ENCODE data around the gene FOXP2.
"Not testable (repeated sequence)": the region's sequence is repeated elsewhere in the genome, so short reads cannot be mapped to it uniquely, and the experiment has no call there.

FOXP2 gene

DNA sequence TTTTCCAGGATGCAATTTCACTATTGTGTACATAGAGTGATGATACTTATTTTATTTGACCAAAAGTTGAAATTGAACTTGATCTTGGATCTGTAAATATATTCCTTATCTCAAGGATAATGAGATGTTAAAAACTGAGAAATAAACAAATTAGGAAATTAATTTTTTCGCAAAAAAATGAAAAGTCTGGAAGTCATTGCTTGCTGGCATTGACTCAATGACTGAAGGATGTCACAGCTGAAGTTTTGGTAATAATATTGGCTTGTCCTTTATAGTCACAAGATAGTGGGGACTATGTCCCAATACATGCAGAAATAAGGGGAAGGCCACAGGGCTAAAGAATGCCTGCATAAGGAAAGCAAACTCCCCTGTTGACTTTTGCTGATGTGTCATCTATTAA, 92.8 kb downstream of the FOXP2 start:
- DNase-seq = no peak

DNA sequence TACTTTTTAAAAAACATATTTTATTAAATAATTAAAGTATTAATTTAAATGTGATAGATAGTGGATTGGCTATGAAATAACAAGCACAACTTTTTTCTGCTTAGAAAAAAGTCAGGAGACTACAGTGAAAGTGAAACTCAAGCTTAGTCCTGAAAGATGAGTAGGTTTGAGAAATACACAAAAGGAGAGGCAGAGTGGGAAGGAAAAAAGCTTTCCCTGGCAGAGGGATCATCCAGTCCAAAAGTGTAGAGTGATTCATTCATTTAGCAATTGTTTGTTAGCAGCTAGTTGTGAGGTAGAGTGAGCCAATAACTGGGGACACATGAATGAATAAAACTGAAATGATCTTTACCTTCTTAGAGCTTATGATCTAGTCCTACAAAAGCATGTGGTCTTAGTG, 93.5 kb downstream of the FOXP2 start:
- no peak for DNase-seq

DNA sequence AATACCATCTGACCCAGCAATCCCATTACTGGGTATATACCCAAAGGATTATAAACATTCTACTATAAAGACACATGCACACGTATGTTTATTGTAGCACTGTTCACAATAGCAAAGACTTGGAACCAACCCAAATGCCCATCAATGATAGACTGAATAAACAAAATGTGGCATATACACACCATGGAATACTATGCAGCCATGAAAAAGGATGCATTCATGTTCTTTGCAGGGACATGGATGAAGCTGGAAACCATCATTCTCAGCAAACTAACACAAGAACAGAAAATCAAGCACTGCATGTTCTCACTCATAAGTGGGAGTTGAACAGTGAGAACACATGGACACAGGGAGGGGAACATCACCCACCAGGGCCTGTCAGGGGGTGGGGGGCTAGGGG, 96.2 kb downstream of the FOXP2 start:
- DNase-seq = not testable (repeated sequence)

DNA sequence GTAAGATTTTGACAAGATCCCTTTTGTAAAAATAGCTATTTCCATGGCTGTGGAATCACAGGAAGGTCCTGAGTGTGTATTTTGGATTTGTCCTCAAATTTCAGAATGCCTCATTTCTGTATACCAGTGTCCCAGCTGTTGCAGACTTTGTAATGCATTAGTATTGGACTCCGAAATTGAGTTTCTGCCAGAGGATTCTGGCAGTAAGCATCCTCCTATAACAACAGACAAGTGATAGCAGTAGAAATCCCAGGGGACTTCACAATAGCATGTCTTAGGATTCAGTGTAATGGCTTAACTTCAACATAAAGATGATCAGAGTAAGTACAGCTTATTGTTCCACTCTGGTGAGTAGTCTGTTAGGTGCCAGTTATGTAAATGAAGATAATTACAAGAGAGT, 104.6 kb downstream of the FOXP2 start:
- no peak for DNase-seq

DNA sequence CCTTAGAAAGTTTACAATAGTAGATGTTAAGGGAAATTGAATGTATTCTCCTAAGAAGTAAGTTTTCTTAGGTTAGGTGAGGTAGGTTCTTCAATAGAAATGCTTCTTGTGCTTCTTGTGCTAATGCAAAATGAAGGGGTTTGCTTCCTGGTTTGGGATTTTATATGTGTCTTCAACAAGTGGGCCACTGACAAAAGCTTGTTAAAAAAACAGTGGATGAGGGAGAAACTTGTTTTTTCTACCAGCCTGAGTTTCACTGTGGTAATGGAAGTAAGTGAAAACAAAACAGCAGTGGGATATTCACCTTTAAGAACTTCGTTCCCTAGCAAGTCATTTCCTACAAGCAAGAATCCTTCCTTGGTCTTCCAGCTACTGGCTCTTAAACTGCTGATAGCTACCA, 107.5 kb downstream of the FOXP2 start:
- DNase-seq = no peak

DNA sequence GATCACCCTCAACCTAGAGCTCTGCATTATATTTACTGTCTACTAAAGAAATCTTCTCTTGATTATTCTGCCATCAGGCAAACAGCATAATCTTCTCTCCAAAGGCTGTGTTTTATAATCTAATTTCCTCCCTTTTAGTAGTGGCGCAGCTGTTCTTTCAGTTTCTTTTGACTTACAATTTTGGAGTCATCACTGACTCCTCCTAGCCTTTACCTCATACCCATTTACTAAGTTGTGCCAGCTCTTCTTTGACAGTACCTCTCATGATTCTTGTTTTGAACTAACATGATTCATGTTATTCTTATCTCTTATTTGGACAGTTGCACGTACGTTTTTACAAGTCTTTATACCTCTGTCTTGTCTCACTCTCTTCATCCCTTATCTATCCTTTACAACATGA, 113.0 kb downstream of the FOXP2 start:
- no peak for DNase-seq

DNA sequence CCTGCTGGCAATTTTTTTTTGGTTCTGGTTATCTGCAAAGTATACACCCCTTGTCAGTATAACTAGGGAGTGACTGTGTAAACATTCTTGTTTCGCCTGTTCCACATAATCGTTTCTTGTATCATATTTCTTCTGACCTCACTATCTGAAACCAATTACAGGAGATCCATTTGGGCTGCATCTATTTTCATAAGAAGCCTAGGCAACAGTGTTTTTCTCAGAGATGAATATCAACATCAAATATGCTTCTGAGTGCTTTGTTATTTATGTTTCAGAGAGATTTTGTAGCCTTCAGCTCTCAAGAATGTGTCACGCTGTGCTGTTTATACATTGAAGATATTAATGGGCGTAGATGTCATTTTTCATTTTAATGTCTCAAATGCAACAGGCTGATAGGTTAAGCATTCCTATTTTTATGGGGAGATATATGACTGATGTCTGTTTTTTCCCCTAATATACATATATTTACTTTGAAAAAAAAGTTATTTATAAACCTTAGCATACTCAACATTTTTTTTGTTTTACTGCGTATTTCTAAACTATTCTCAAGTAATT, 115.5 kb downstream of the FOXP2 start:
- DNase-seq = no peak

DNA sequence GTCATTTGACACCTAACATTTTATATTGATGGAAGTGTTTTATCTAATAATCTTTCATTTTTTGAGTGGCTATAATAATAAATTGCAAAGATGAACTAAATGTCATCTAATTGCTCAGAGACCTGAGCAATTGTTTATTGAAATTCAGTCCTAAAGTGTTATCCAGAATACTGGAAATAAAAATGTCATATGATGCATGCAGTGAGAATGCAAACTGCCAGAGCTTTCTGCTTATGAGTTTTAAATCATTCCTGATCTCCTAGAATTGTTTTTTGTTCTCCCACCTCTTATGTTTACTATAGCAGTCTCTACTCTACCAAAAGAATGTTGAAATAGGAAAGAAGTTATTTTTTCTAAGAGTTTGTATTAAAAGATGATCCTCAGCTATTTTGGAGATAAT, 116.7 kb downstream of the FOXP2 start:
- DNase-seq = no peak

DNA sequence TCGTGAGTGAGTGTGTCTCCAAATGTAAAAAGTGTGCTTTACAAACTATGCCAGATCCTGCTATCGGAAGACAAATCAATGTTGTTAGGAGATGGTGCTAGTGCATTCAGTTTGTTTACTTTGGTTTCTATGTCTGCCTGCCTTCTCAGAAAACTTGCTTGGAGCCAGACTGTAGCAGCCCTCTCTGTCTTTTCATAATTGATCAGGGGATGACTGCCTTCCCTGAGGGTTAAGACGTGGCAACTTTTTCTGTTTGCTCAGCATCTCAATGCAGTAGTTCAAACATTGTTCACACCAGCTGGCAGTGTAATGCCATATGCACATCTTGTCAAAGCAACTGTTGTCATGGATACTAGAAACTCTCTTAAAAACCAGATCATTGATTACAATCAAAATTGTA, 118.5 kb downstream of the FOXP2 start:
- DNase-seq = no peak

DNA sequence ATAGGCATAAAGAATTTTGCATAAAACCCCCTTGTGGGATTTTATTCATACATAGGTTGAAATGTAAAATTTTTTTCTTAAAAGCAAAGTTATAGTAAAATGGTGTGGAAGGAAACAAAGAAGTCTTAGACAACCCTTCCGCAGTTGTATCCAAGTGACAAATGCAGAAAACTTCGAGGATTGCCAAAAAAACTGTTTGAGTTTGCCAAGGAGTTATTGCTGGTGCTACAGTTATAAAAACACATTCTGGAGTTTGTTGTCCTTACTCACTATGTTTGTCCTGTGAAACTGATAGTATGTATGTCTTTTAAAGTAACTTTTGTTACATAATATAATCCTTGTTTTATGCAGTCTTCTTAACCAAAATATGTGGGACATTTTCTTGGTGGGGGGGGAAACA, 120.3 kb downstream of the FOXP2 start:
- no peak for DNase-seq

DNA sequence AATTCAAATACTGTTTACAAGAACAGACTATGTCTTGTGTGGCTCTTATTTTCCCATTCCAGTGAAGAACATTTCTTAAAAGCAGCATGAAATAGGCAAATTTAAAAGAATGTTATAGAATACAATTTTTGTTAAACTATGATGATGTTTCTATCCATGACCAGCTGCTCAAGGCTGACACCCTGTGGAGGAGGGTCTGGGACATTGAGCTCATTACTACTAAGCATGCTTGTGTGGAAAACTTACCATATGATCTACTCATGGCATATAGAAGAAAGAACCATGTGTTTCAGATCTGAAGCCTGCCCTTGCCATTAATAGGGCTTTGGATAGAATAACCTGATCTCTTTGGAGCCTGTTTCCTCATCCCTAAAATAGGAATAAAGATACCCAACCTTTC, 125.0 kb downstream of the FOXP2 start:
- DNase-seq = no peak

DNA sequence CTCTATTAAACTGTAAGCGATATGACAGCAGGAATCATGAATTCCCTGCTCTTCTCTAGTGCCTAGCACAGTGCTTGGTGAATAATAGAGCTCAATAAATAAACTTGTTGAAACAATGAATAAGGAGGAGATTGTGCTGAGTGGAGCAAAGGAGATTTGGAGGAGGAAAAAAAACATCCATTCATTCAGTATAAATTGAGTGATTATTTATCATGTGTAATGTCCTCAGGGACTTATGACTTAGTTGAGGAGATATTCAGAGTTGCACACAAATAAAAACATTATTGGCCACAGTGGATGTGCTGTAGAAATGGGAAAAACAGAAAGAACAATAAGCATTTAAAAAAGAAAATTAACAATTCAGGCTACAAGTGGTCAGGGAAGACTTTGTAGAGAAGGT, 125.7 kb downstream of the FOXP2 start:
- DNase-seq = no peak

DNA sequence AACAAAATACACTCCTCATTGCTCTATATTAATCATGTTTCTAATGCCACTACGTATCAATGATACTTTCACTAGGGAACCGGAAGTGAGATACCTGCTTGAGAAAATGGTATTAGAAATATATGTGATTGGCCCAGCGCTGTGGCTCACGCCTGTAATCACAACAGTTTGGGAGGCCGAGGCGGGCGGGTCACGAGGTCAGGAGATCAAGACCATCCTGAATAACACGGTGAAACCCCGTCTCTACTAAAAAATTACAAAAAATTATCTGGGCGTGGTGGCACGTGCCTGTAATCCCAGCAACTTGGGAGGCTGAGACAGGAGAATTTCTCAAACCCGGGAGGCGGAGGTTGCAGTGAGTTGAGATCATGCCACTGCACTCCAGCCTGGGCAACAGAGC, 132.7 kb downstream of the FOXP2 start:
- DNase-seq = not testable (repeated sequence)

DNA sequence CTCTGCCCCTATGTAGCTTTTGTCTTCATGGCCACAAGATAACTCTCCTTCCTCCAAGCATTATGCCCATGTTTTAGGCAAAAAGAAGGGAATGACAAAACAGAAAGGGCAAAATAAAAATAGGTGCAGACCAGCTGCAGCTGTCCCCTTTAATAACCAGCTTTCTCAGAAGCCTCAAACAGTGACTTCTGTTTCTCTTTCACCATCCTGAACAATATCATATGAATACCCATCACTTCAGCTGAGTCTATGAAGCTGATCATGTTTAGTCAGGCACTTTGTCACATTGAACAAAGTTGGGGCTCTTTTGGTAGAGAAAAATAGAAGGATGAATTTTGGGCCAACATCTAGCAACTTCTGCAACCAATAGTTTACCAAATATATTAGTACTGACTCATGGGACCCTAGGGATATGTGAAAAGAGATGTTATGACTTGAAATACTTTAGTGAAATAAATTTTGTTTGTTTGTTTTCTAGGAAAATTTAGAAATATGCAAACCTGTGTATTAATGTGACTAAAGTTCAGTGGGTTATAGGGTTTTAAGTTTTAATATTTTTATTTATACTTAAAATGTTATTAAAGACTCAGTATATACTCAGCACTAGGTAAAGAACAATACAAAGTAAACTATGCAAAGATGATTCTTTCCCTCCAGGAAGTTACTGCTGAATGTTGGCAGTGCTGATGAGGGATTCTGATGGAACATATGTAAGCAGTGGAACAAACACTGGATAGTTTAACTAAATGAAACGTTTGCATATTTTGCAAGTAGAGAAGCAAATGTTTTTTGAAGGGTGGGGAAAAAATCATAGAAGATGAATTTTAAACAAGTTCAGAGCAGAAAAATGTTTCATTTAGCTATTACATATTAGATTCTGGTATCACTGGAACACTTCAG, 133.7 kb downstream of the FOXP2 start:
- no peak for DNase-seq

DNA sequence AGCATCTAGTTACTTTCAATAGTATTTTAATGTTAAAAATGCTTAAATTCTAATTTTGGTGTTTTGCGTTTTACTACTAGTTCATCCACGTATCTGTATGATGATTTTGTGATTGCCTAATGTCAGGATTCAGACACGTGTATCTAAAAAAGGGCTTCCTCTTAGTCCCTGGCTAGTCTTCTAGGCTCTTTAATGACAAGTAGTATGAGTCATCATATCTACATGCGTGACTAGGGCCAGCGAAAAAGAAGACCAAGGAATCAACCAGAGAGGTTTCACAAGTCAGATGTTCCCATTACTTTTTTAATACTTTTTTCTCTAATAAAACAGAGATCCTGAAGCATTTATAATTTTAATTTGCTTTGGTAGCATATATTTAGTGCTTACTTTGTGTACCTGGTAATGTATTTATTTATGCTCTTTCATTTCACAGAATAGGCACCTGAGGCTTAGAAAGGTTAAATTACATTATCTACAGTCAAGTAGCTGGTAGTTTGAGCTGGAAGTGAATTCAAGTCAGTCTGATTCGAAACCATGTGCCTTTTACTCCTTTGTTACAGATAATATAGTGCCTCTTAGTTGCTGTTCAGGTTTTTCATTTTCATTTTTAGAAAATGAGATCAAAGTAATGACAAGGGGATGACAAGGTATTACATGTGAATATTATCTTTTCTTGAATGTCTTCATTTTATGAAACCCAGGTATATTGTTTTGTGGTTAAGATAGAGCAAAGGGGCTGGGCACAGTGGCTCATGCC, 140.3 kb downstream of the FOXP2 start:
- DNase-seq = no peak

DNA sequence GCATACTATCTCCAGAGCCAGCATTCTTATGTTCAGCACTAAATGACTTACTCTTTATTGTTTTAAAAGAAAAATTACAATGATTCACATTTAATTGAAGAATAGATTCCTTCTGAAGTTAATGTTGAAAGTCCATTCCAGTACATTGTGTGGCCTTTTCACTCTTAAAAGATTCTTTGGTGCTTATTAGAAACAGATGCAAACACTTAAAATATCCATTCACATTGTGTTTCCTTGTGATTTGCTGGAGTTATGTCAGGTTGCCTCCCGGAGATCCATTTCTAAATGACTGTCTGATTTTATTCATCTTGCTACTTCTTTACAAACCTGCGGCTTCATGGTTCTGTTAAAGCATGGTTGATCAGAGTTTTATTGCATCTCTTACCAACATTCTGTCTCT, 152.8 kb downstream of the FOXP2 start:
- DNase-seq = no peak

DNA sequence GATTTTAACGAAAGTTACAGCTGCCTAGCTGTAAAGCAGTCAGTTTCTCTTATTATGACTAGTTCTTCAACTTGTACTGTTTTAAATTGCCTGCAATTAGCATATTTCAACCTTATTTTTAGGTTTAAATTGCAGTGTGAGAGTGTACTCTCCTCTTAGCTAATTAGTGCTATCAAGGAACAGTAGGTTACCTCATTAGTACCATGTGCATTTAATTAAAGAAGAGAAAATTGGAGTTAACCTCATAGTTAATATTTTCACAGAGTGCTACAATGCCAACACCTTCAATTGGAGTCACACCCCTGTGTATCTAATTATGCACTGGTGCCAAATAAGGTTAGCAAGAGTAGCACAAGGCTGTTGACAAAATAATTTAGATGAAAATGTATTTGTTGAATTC, 154.6 kb downstream of the FOXP2 start:
- DNase-seq = no peak

DNA sequence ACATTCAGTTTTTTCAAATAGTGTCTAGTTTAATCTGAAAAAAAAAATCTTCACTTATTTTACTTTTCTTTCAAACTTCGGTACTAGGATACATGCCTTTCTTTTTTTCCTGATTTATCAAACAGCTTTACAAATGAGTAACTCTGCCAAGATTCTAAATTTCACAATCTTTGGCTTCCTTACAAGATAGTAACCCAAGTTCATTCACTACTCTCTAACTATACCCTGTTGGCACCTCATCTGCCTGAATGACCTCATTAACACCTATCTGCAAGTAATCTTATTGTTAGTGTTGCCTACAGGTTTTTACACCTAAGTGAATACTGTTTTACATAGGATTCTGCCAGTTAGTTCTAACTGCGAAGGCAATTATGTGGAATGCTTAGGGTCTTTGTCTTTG, 159.8 kb downstream of the FOXP2 start:
- no peak for DNase-seq

DNA sequence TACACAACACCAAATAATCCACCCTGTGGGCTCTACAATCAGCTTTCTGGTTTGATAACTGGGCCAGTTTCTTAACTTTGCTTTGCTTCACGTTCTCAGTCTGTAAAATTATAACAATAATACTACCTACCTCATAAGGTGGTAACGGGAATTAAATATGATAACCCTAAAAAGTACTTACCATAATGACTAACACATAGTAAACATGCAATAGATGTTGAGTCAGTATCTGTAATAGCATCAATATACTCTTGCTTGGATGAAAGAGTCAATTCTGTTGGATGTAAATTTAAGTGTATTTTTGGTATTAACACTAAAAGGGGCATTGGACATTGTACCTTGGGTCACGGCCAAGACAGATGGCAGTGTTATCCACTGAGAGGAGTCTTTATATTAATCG, 160.5 kb downstream of the FOXP2 start:
- DNase-seq = no peak

DNA sequence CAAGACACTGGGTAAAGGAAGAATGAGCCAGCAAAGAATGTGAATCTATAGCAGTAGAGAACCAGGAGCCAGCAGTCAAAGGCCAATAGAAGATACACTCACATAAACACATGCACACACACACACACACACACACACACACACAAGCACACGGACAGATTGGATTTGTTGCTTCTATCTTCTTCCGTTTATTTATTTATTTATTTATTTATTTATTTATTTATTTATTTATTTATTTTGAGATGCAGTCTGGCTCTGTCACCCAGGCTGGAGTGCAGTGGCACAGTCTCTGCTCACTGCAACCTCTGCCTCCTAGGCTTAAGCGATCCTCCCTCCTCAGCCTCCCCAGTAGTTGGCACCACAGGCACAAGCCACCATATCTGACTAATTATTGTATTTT, 166.3 kb downstream of the FOXP2 start:
- DNase-seq = not testable (repeated sequence)

DNA sequence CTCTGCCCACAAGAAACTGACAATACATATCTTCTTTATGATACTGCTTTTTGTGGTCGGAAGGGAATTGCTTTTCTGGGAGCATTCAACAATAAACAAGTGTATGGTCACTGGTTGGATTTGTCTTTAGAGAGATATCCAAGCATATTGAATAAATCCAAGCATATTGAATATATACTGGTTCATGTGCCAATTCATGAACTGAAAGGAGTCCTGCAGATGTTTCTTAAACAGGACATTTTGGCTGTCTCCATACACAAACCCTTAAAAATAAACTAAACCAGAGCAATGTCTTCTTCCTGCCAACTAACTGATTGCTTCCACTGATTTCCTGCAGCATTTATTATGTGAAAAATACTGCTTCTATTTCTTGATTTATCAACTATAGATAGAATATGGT, 173.9 kb downstream of the FOXP2 start:
- no peak for DNase-seq

DNA sequence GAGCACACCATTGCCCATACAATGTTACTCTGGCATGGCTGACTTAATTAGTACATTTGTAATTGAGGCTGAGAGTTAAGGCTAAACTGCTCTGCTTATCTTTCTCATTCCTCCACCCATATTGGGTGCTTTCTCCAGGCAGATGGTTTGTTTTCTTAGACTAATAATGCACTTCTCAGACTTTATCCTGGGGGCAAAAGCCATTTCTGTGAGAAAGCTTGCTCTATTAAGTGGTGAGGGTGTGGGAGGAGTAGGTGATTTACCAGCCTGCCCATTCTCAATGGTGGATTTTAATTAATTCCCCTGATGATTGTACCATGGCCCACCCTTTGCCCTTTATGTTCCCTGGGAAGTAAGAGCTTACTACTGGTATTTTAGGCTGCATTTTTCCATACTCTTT, 174.8 kb downstream of the FOXP2 start:
- no peak for DNase-seq

DNA sequence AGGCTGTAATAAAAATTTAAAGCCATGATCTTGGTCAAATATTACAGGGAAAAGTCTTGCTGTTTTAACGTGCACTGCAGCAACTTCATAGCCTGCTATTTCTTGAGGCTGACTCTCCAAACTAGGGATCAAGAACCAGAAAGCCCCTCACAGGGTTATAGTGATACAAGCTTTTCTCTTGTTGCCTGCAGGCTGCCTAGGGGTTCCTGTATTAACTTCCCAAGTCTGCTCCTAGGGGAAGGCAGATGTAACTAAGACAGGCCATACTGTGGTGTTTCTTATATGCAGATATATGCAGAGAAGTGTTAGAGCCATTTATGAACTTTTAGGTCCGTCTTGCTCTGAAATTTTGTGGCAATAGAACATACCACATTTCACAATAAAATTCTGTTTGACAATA, 175.7 kb downstream of the FOXP2 start:
- DNase-seq = no peak

DNA sequence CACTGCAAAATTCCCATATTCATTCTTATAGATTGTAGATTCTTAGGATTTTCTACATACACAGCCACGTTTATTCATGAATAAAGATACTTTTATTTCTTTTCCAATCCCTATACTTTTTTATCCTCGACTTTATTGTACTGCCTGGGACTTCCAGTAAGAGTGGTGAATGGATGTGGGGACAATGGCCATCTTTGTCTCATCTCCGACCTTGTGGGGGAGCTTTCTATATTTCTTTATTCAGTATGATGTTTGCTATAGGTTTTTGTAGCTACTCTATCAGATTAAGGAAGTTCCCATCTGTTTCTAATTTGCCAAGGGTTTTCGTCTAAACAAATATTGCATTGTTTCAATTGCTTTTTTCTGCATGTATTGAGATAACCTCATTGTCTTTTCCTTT, 184.3 kb downstream of the FOXP2 start:
- DNase-seq = no peak

All from activated naive CD4-positive, alpha-beta T cell (primary cell).